Progenitor cell of endocrine pancreas (in vitro differentiated cells): ENCODE data around the gene LHX5. TPM values are rescaled to one million over a fixed set of nuclear protein-coding genes. Genes with fewer than 3 reads are reported as not detected.

ENCODE experiments used
- DNase-seq: peaks from one replicate; pipeline ENCODE4 v3.0.0; 2021; ENCODE audit warnings: low spot score; ENCODE audit not compliant: unreplicated experiment
- H3K27ac Mint-ChIP-seq: 2 replicates; pipeline ENCODE4 v1.8.0; 2021; ENCODE audit warnings: mild to moderate bottlenecking, moderate library complexity, mixed read lengths
- H3K27me3 Mint-ChIP-seq: 2 replicates; pipeline ENCODE4 v1.8.0; 2021; ENCODE audit warnings: mixed read lengths
- H3K36me3 Mint-ChIP-seq: 2 replicates; pipeline ENCODE4 v1.8.0; 2022; ENCODE audit warnings: mixed read lengths; ENCODE audit not compliant: insufficient read depth
- H3K4me1 Mint-ChIP-seq: 2 replicates; pipeline ENCODE4 v1.8.0; 2021; ENCODE audit warnings: low read depth, mixed read lengths
- H3K4me3 Mint-ChIP-seq: 2 replicates; pipeline ENCODE4 v1.8.0; 2021; ENCODE audit warnings: low read depth, mild to moderate bottlenecking, moderate library complexity, mixed read lengths
- H3K9me3 Mint-ChIP-seq: 2 replicates; pipeline ENCODE4 v1.8.0; 2021; ENCODE audit warnings: low read depth, mixed read lengths
- CTCF ChIP-seq: fragments of 200-600 bp; sonication (generic); IDR thresholded peaks from one replicate; pipeline ENCODE4 v1.5.0; 2021; ENCODE audit warnings: antibody characterized with exemption, mild to moderate bottlenecking; ENCODE audit not compliant: unreplicated experiment
- total RNA-seq: library from RNA; stranded (reverse); gene quantifications from 2 replicates; pipeline ENCODE4 v1.2.1, GENCODE V29; 2021

LHX5 gene
- total RNA-seq, 1 donor from 2014 or later, result 0.41 TPM

- no peak overlapping the region for H3K27ac Mint-ChIP-seq
- H3K4me3 Mint-ChIP-seq, result no peak overlapping the region
- peaks cover 14% of the 10 kb centered on the region for H3K27me3 Mint-ChIP-seq
- no peak for TF ChIP-seq CTCF
- no peaks in the 10 kb centered on the region for H3K4me1 Mint-ChIP-seq
- no peak for DNase-seq
- peaks cover 4% of the 10 kb centered on the region for H3K36me3 Mint-ChIP-seq
- H3K9me3 Mint-ChIP-seq, result peaks cover 3% of the 10 kb centered on the region
These were observed 38.7 kb downstream of the LHX5 start for GRCh38 chr12:113432986-113433385.

- no peak for TF ChIP-seq CTCF
- Mint-ChIP-seq H3K27me3 (peaks cover 17% of the 10 kb centered on the region), H3K36me3 (peaks cover 4% of the 10 kb centered on the region), H3K27ac (no peak overlapping the region), H3K4me3 (no peak overlapping the region), H3K4me1 (peaks cover 1% of the 10 kb centered on the region), H3K9me3 (peaks cover 3% of the 10 kb centered on the region)
- no peak for DNase-seq
These were observed 43.2 kb downstream of the LHX5 start for GRCh38 chr12:113428482-113428881.

GRCh38 chr12:113427882-113428281 lies 43.8 kb downstream of the LHX5 start:
- no peak overlapping the region for H3K27ac Mint-ChIP-seq
- peaks cover 4% of the 10 kb centered on the region for H3K36me3 Mint-ChIP-seq
- no peak for TF ChIP-seq CTCF
- H3K27me3 Mint-ChIP-seq, result peaks cover 16% of the 10 kb centered on the region
- H3K9me3 Mint-ChIP-seq, result peaks cover 3% of the 10 kb centered on the region
- H3K4me3 Mint-ChIP-seq, result no peak overlapping the region
- peaks cover 3% of the 10 kb centered on the region for H3K4me1 Mint-ChIP-seq
- DNase-seq, result no peak

- Mint-ChIP-seq H3K4me1 (peaks cover 12% of the 10 kb centered on the region), H3K9me3 (peaks cover 3% of the 10 kb centered on the region), H3K36me3 (peaks cover 4% of the 10 kb centered on the region), H3K4me3 (no peak overlapping the region), H3K27ac (no peak overlapping the region), H3K27me3 (peaks cover 9% of the 10 kb centered on the region)
- no peak for TF ChIP-seq CTCF
- no peak for DNase-seq
These were observed 45.7 kb downstream of the LHX5 start for GRCh38 chr12:113425960-113426453.

GRCh38 chr12:113424915-113425823 lies 46.5 kb downstream of the LHX5 start:
- Mint-ChIP-seq H3K4me3 (no peak overlapping the region), H3K27me3 (peaks cover 6% of the 10 kb centered on the region), H3K27ac (peak overlapping the region; percentile 29), H3K4me1 (peaks cover 12% of the 10 kb centered on the region), H3K36me3 (peaks cover 2% of the 10 kb centered on the region), H3K9me3 (peaks cover 3% of the 10 kb centered on the region)
- DNase-seq, result peak; percentile 54
- peak; percentile 93 for TF ChIP-seq CTCF
